SK-N-SH (cell line): ENCODE measurements around the gene RNF138. TPM values are rescaled to one million over a fixed set of nuclear protein-coding genes. Genes with fewer than 3 reads are reported as not detected.

Source experiments
- CTCF ChIA-PET: fragments of 300-600, 350-600 bp; formaldehyde crosslinking; extraction: SDS; loops from one replicate; lab custom pipeline; 2021; lab: Yijun Ruan, JAX
- POLR2A ChIA-PET: fragments of 350-600 bp; sonication (Branson Sonifier 250); formaldehyde crosslinking; extraction: SDS; loops from one replicate; lab custom pipeline; 2020; ENCODE audit warnings: antibody characterized with exemption, inconsistent platforms; lab: Yijun Ruan, JAX
- DNase-seq: peaks from one replicate; pipeline ENCODE4 v3.0.0; 2012
- H2AFZ ChIP-seq: fragments of 200-600 bp; sonication (generic); 2 replicates; pipeline ENCODE4 v1.8.1; 2016; ENCODE audit warnings: antibody characterized with exemption, mild to moderate bottlenecking, low read depth
- H3F3A ChIP-seq: fragments of 200-600 bp; sonication (generic); replicated peaks from 2 replicates; pipeline ENCODE3; 2016; ENCODE audit warnings: antibody characterized with exemption, mild to moderate bottlenecking; ENCODE audit not compliant: insufficient read depth
- H3K27ac ChIP-seq, 2 experiments: fragments of 200-500 bp in 1 of 2; fragments of 200-600 bp in 1 of 2; sonication (Bioruptor generic) in 1 of 2; sonication (generic), shearing (Covaris generic) in 1 of 2; 2 replicates each; pipeline versions ENCODE4 v1.5.1 to v1.6.1; 2014 to 2016; ENCODE audit warnings: low read depth in 2 of 2, inconsistent platforms in 1 of 2, low read length in 1 of 2, mild to moderate bottlenecking in 1 of 2, mixed read lengths in 1 of 2
- H3K27me3 ChIP-seq: fragments of 200-600 bp; sonication (generic), shearing (Covaris generic); 2 replicates; pipeline ENCODE4 v1.6.1; 2016; ENCODE audit warnings: mixed run types; ENCODE audit not compliant: insufficient read depth
- H3K36me3 ChIP-seq, 2 experiments: fragments of 200-500 bp in 1 of 2; fragments of 200-600 bp in 1 of 2; sonication (Bioruptor generic) in 1 of 2; sonication (generic) in 1 of 2; replicated peaks in 1 of 2; 2 replicates each; pipeline versions ENCODE3 to v1.5.1; 2014 to 2016; ENCODE audit warnings: low read length in 1 of 2, mild to moderate bottlenecking in 1 of 2; ENCODE audit not compliant: insufficient read depth in 2 of 2, control insufficient read depth in 1 of 2
- H3K4me1 ChIP-seq, 2 experiments: fragments of 200-500 bp in 1 of 2; fragments of 200-600 bp in 1 of 2; sonication (Bioruptor generic) in 1 of 2; sonication (generic), shearing (Covaris generic) in 1 of 2; 2 replicates each; pipeline versions ENCODE4 v1.5.1 to v1.6.1; 2014 to 2016; ENCODE audit warnings: low read depth in 1 of 2, low read length in 1 of 2, mixed run types in 1 of 2; ENCODE audit not compliant: insufficient read depth in 2 of 2, control insufficient read depth in 1 of 2
- H3K4me2 ChIP-seq: fragments of 200-600 bp; sonication (generic), shearing (Covaris generic); 2 replicates; pipeline ENCODE4 v1.6.1; 2017; ENCODE audit warnings: mixed run types
- H3K4me3 ChIP-seq, 2 experiments: fragments of 200-500 bp in 1 of 2; fragments of 200-600 bp in 1 of 2; sonication (Bioruptor generic) in 1 of 2; sonication (generic), shearing (Covaris generic) in 1 of 2; 2 replicates each; pipeline versions ENCODE4 v1.5.1 to v1.8.1; 2014 to 2016; ENCODE audit warnings: low read depth in 2 of 2, inconsistent platforms in 1 of 2, low read length in 1 of 2, mild to moderate bottlenecking in 1 of 2, mixed read lengths in 1 of 2, moderate library complexity in 1 of 2
- H3K79me2 ChIP-seq: fragments of 200-600 bp; sonication (generic); 2 replicates; pipeline ENCODE4 v1.8.1; 2017; ENCODE audit warnings: mild to moderate bottlenecking; ENCODE audit not compliant: insufficient read depth
- H3K9ac ChIP-seq: fragments of 200-600 bp; sonication (generic); 2 replicates; pipeline ENCODE4 v1.6.1; 2017; ENCODE audit warnings: mixed run types
- H3K9me2 ChIP-seq: fragments of 200-600 bp; sonication (generic); 2 replicates; pipeline ENCODE4 v1.6.1; 2017; ENCODE audit warnings: mixed run types
- H3K9me3 ChIP-seq: fragments of 200-600 bp; sonication (generic); 2 replicates; pipeline ENCODE4 v1.6.1; 2017; ENCODE audit warnings: mixed run types, mild to moderate bottlenecking, moderate library complexity
- H4K20me1 ChIP-seq: fragments of 200-600 bp; sonication (generic); 2 replicates; pipeline ENCODE4 v1.6.1; 2017; ENCODE audit warnings: mild to moderate bottlenecking, mixed run types; ENCODE audit not compliant: insufficient read depth
- ELF1 ChIP-seq: IDR thresholded peaks from 2 replicates; pipeline ENCODE4 v1.4.0; 2012
- EZH2phosphoT487 ChIP-seq: fragments of 200-600 bp; sonication (generic); IDR thresholded peaks from 2 replicates; pipeline ENCODE4 v1.6.1; 2017; ENCODE audit warnings: low read depth, mixed run types, mild to moderate bottlenecking, antibody characterized with exemption, moderate library complexity, borderline replicate concordance
- FOSL2 ChIP-seq: IDR thresholded peaks from 2 replicates; pipeline ENCODE4 v1.4.0; 2012; ENCODE audit warnings: low read depth, mild to moderate bottlenecking, moderate library complexity, borderline replicate concordance
- GABPA ChIP-seq: IDR thresholded peaks from 2 replicates; pipeline ENCODE4 v1.4.0; 2012; ENCODE audit warnings: low read depth, mild to moderate bottlenecking
- GATA2 ChIP-seq: sonication (generic); formaldehyde crosslinking; IDR thresholded peaks from 2 replicates; pipeline ENCODE4 v1.5.0; 2020; ENCODE audit warnings: mild to moderate bottlenecking, missing genetic modification reagents
- JUND ChIP-seq: IDR thresholded peaks from 2 replicates; pipeline ENCODE4 v1.4.0; 2012
- MEF2A ChIP-seq: IDR thresholded peaks from 2 replicates; pipeline ENCODE4 v1.4.0; 2012; ENCODE audit warnings: low read depth, borderline replicate concordance
- NFIC ChIP-seq: IDR thresholded peaks from 2 replicates; pipeline ENCODE4 v1.4.0; 2012; ENCODE audit warnings: borderline replicate concordance
- POLR2AphosphoS5 ChIP-seq: IDR thresholded peaks from 2 replicates; pipeline ENCODE4 v1.6.1; 2012; ENCODE audit warnings: low read depth, low read length
- RAD21 ChIP-seq: IDR thresholded peaks from 2 replicates; pipeline ENCODE4 v1.6.1; 2012; ENCODE audit warnings: mild to moderate bottlenecking, low read length
- RCOR1 ChIP-seq: fragments of 150-350 bp; IDR thresholded peaks from 2 replicates; pipeline ENCODE4 v1.6.1; 2017; ENCODE audit warnings: antibody characterized with exemption, low read length
- RXRA ChIP-seq: IDR thresholded peaks from 2 replicates; pipeline ENCODE4 v1.4.0; 2012; ENCODE audit warnings: low read depth, mild to moderate bottlenecking, borderline replicate concordance
- TCF12 ChIP-seq: IDR thresholded peaks from 2 replicates; pipeline ENCODE4 v1.4.0; 2012
- TEAD4 ChIP-seq: IDR thresholded peaks from 2 replicates; pipeline ENCODE4 v1.4.0; 2012; ENCODE audit warnings: mild to moderate bottlenecking, borderline replicate concordance; ENCODE audit not compliant: insufficient read depth
- YY1 ChIP-seq: IDR thresholded peaks from 2 replicates; pipeline ENCODE4 v1.4.0; 2012; ENCODE audit warnings: low read depth, mild to moderate bottlenecking
- WGBS: methylation state at CpG from one replicate; pipeline ENCODE4 v1.1.6; 2017; ENCODE audit warnings: low lambda C conversion rate; 5-methylcytosine and 5-hydroxymethylcytosine counted together
- polyA plus RNA-seq, 3 experiments: library from polyadenylated mRNA; depleted of rRNA; stranded (reverse); fragments of >200 nt; gene quantifications; 2 replicates each; pipeline ENCODE4 v1.2.3, GENCODE V29; 2012
- TF ChIP-seq, protein P1 (sequence below): IDR thresholded peaks from 2 replicates; pipeline ENCODE4 v1.6.1; 2012; ENCODE audit warnings: mild to moderate bottlenecking, low read depth, low read length, moderate library complexity
- TF ChIP-seq, protein P2 (sequence below): IDR thresholded peaks from 2 replicates; pipeline ENCODE4 v1.4.0; 2012; ENCODE audit warnings: low read depth, borderline replicate concordance

Gene RNF138
- polyA plus RNA-seq, 1 of the 3 experiments (the other 2 are of a cell fraction), result 22.3 TPM

DNA sequence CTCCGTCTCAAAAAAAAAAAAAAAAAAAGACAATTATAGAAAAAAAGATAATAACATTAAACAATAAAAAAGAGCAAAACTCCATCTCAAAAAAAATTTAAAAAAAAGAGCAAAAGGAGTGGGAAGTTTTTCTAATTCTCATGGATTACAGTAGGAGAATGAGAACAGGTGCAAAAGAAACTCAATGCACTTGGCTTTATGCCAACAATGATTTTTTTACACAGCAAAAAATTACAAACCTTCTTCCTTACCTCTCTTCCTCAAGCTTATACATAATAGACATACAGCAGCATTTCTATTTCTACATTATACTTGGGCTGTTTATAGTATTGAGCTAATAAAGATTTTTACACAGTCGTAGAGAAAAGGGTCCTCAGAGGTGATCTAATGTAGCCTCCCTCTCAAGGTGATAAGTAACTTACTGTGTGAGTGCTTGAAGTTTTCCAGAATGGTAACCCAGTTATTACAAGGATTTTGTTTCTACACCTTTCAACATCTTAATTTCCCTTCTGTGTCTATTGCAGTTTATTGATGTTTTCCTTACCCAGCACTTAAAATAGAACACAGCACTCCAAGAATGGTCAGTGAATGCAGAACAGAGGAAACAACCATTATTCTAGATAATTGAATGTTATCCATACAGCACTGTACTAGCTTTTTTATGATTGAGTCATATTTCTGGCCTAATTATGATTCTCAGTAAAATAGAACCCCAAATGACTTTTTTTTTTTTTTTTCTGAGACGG is 34.9 kb upstream of the RNF138 start:
- Histone ChIP-seq H3K9ac (no peak overlapping the region), H3K4me2 (no peak overlapping the region), H3K27me3 (no peaks in the 10 kb centered on the region), H3K36me3 (no peaks in the 10 kb centered on the region), H3K9me3 (no peaks in the 10 kb centered on the region), H2AFZ (no peak overlapping the region), H3K4me3 (no peak overlapping the region), H3K9me2 (no peaks in the 10 kb centered on the region), H3K4me1 (no peaks in the 10 kb centered on the region), H3F3A (no peaks in the 10 kb centered on the region), H4K20me1 (no peaks in the 10 kb centered on the region), H3K79me2 (no peaks in the 10 kb centered on the region), H3K27ac (no peak overlapping the region)
- TF ChIP-seq RAD21, result no peak
- TF ChIP-seq GATA2, result no peak
- no peak for TF ChIP-seq RCOR1
- TF ChIP-seq POLR2AphosphoS5, result no peak
- TF ChIP-seq, protein P1, sequence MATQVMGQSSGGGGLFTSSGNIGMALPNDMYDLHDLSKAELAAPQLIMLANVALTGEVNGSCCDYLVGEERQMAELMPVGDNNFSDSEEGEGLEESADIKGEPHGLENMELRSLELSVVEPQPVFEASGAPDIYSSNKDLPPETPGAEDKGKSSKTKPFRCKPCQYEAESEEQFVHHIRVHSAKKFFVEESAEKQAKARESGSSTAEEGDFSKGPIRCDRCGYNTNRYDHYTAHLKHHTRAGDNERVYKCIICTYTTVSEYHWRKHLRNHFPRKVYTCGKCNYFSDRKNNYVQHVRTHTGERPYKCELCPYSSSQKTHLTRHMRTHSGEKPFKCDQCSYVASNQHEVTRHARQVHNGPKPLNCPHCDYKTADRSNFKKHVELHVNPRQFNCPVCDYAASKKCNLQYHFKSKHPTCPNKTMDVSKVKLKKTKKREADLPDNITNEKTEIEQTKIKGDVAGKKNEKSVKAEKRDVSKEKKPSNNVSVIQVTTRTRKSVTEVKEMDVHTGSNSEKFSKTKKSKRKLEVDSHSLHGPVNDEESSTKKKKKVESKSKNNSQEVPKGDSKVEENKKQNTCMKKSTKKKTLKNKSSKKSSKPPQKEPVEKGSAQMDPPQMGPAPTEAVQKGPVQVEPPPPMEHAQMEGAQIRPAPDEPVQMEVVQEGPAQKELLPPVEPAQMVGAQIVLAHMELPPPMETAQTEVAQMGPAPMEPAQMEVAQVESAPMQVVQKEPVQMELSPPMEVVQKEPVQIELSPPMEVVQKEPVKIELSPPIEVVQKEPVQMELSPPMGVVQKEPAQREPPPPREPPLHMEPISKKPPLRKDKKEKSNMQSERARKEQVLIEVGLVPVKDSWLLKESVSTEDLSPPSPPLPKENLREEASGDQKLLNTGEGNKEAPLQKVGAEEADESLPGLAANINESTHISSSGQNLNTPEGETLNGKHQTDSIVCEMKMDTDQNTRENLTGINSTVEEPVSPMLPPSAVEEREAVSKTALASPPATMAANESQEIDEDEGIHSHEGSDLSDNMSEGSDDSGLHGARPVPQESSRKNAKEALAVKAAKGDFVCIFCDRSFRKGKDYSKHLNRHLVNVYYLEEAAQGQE, result no peak
- TF ChIP-seq MEF2A, result no peak
- TF ChIP-seq TEAD4, result no peak
- no peak for TF ChIP-seq TCF12
- no peak for TF ChIP-seq ELF1
- TF ChIP-seq RXRA, result no peak
- no peak for TF ChIP-seq EZH2phosphoT487
- TF ChIP-seq, protein P2, sequence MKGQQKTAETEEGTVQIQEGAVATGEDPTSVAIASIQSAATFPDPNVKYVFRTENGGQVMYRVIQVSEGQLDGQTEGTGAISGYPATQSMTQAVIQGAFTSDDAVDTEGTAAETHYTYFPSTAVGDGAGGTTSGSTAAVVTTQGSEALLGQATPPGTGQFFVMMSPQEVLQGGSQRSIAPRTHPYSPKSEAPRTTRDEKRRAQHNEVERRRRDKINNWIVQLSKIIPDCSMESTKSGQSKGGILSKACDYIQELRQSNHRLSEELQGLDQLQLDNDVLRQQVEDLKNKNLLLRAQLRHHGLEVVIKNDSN, result no peak
- TF ChIP-seq GABPA, result no peak
- no peak for TF ChIP-seq NFIC
- TF ChIP-seq YY1, result no peak
- no peak for TF ChIP-seq FOSL2
- TF ChIP-seq JUND, result no peak
- POLR2A ChIA-PET, result no interaction called here
- WGBS, result 78% methylated on average over 3 of the region's 3 CpGs
- DNase-seq, result no peak
- CTCF ChIA-PET, result interaction anchor here (0.7 to 1.6 kb wide), 2 partner anchors 11 to 15 kb away, joined by 5 to 7 read pairs; no protein-coding TSS in a partner anchor
